ENCODE measurements around the gene CHRNE. TPM values are rescaled to one million over a fixed set of nuclear protein-coding genes. Genes with fewer than 3 reads are reported as not detected.

Gene CHRNE
- total and polyA plus RNA-seq, 2 of the 4 experiments (the other 2 are of a cell fraction): under 0.01 to 0.21 TPM

- Histone ChIP-seq H3K9ac (ENCODE audit: low read depth, low read length) (no peak overlapping the region), H2BK120ac (ENCODE audit: low read depth, low read length) (no peak overlapping the region), H3K36me3 (ENCODE audit: control insufficient read depth, insufficient read depth, low read length) (peaks cover 50% of the 10 kb centered on the region), H3K79me1 (ENCODE audit: low read depth in 1 of 2, low read length in 2 of 2) (no peaks in the 10 kb centered on the region), H2BK5ac (ENCODE audit: low read depth, low read length, poor library complexity, severe bottlenecking) (no peak overlapping the region), H3K23ac (ENCODE audit: low read depth, low read length) (no peak overlapping the region), H4K91ac (ENCODE audit: insufficient read depth, low read depth, low read length) (no peak overlapping the region), H3K27ac (ENCODE audit: insufficient read depth, low read length) (no peak overlapping the region), H2BK15ac (ENCODE audit: low read depth, low read length) (no peak overlapping the region), H2BK20ac (ENCODE audit: low read depth, low read length) (no peak overlapping the region), H3K4me3 (ENCODE audit: insufficient read depth, low read depth, low read length) (no peak overlapping the region), H4K5ac (ENCODE audit: low read depth, low read length) (no peak overlapping the region), H4K8ac (ENCODE audit: low read depth in 2 of 2, low read length in 2 of 2) (no peak overlapping the region), H2AFZ (replicated peaks; ENCODE audit: low read length, poor library complexity) (no peak overlapping the region), H3K4ac (ENCODE audit: low read depth, low read length) (no peak overlapping the region), H3K4me2 (ENCODE audit: low read depth, low read length) (no peak overlapping the region), H2AK9ac (replicated peaks; ENCODE audit: low read depth, low read length, poor library complexity) (no peak overlapping the region), H2AK5ac (ENCODE audit: low read depth, low read length) (no peak overlapping the region), H3K9me3 (ENCODE audit: control insufficient read depth, insufficient read depth, low read length) (no peaks in the 10 kb centered on the region), H3K9me1 (ENCODE audit: insufficient read depth, low read length) (no peaks in the 10 kb centered on the region), H3K4me1 (ENCODE audit: control insufficient read depth, insufficient read depth, low read length) (no peaks in the 10 kb centered on the region), H3K14ac (replicated peaks; ENCODE audit: low read depth, low read length) (no peak overlapping the region), H3K18ac (ENCODE audit: low read depth, low read length) (no peak overlapping the region), H3K56ac (ENCODE audit: extremely low read depth, insufficient read depth, low read length) (no peak overlapping the region), H3K27me3 (ENCODE audit: control insufficient read depth, insufficient read depth, low read length) (no peaks in the 10 kb centered on the region), H4K20me1 (ENCODE audit: insufficient read depth, low read length) (peaks cover 16% of the 10 kb centered on the region)
- 96% methylated on average over 15 of the region's 18 CpGs; no CpG with 5 or more reads in 1 of the 2 experiments for WGBS, 2 experiments (ENCODE audit: extremely low coverage in 2 of 2, insufficient read length in 1 of 2)
- in situ Hi-C loops (cut with MboI; ENCODE audit: low sequenced_read_pairs) (loop anchor here (10.0 kb wide), 2 partner anchors 173 to 313 kb away; partner anchors contain the start of gene ARRB2), dilution Hi-C loops (cut with HindIII; ENCODE audit: low sequenced_read_pairs, unreplicated experiment) (no loop called here), intact Hi-C loops (cut with micrococcal nuclease) (loop anchor here (10.0 kb wide), 1 partner anchor 323 kb away; the partner anchor contains the start of gene GGT6)
- no peak for TF ChIP-seq CTCF (conservative IDR thresholded peaks at IDR 0.05; ENCODE audit: low read depth, low read length)
- no peak for TF ChIP-seq MAFK (IDR thresholded peaks at IDR 0.05; ENCODE audit: low read depth, low read length)
- TF ChIP-seq NFE2L2 (IDR thresholded peaks at IDR 0.05; ENCODE audit: low read depth, low read length): no peak
- ChIA-PET CTCF (interaction anchor here (0.8 kb wide), 2 partner anchors 87 to 98 kb away, joined by 3 read pairs; no protein-coding TSS in a partner anchor), POLR2A (ENCODE audit: unreplicated experiment) (no interaction called here)
- ATAC-seq (ENCODE audit: low read depth): no peak
- no TSS peak for BruUV-seq (replicated peaks)
- DNase-seq: no peak
Observed at GRCh38 chr17:4887581-4887980, 15.3 kb downstream of the CHRNE start.
